H1 (cell line): ENCODE measurements around the gene KRT9. TPM values are rescaled to one million over a fixed set of nuclear protein-coding genes. Genes with fewer than 3 reads are reported as not detected.

Experiments used
- CTBP2 ChIP-seq: IDR thresholded peaks from 2 replicates; pipeline ENCODE4 v1.7.0; 2011; ENCODE audit warnings: borderline replicate concordance, mild to moderate bottlenecking, moderate library complexity, mixed read lengths, low read length; ENCODE audit not compliant: insufficient read depth, insufficient read length
- CTCF ChIP-seq, 3 experiments: IDR thresholded peaks; 1 replicate in 2 of 3; 2 replicates in 1 of 3; pipeline versions ENCODE4 v1.5.1 to v1.6.1; 2011; ENCODE audit warnings: low read length in 3 of 3, mild to moderate bottlenecking in 3 of 3, inconsistent platforms in 2 of 3, low read depth in 1 of 3, moderate library complexity in 1 of 3; ENCODE audit not compliant: insufficient read depth in 1 of 3; ENCODE audit errors: control extremely low read depth in 1 of 3
- HDAC6 ChIP-seq: IDR thresholded peaks from one replicate; pipeline ENCODE4 v1.7.1; 2012; ENCODE audit warnings: low read depth, mild to moderate bottlenecking, inconsistent platforms, low read length, moderate library complexity
- RFX5 ChIP-seq: IDR thresholded peaks from 2 replicates; pipeline ENCODE4 v1.6.1; 2011; ENCODE audit warnings: low read depth, low read length, improper control_type of control experiment, borderline replicate concordance
- TAF7 ChIP-seq: optimal IDR thresholded peaks from 2 replicates; pipeline ENCODE3; 2011; ENCODE audit warnings: low read depth, mild to moderate bottlenecking, inconsistent platforms, low read length, moderate library complexity, borderline replicate concordance
- polyA plus RNA-seq, 7 experiments: library from polyadenylated mRNA; depleted of rRNA in 3 of 7; stranded (reverse) in 5 of 7; unstranded in 2 of 7; fragments of >200 nt in 5 of 7; fragments of 200-250 nt in 2 of 7; gene quantifications; 1 replicate in 5 of 7; 2 replicates in 1 of 7; 4 replicates in 1 of 7; pipeline versions ENCODE4 v1.2.1 to v1.2.3, GENCODE V29; 2011 to 2013; ENCODE audit warnings: missing spikeins in 2 of 7, mixed read lengths in 2 of 7
- total RNA-seq: library from RNA; stranded (reverse); fragmentation: NEBNext Ultra II Directional; extraction: Animal tissue kit (Norgen Biotek cat#: 25700); gene quantifications from 2 replicates; pipeline ENCODE4 v1.2.1, GENCODE V29; 2021

KRT9 gene
- total and polyA plus RNA-seq, 2 of the 8 experiments (the other 6 are each of a cell fraction or from before 2014, with no cell fraction given), result not detected

DNA sequence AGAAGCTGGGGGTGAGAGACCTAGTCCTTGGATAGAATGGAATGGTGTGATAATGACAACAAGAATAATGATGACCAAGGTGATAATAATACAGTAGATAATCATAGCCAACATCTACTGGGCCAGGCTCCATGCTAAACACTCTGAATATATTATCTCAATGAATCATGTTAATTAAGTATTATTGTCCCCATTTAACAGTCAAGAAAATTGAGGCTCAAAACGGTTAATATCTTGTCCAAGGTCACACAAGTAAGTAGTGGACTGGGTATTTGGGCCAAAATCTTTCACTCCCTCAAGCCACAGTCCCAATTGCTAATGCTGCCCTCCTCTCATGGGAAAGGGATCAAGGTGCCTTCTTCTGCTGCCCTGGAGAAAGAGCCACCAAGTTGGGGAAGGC is 39.9 kb downstream of the KRT9 start (continued):
- TF ChIP-seq CTCF (IDR thresholded peaks at IDR 0.05; ENCODE audit: control extremely low read depth in 1 of 3, insufficient read depth in 1 of 3, low read depth in 1 of 3, low read length in 3 of 3), result no peak
- TF ChIP-seq HDAC6, result no peak
- TF ChIP-seq CTBP2, result no peak
- TF ChIP-seq TAF7, result no peak
- TF ChIP-seq RFX5, result no peak
- TF ChIP-seq, all 59 proteins: peak for 0
